SH-SY5Y (cell line): ENCODE data around the gene L3MBTL2.

Source experiments
- GATA2 ChIP-seq: IDR thresholded peaks from 2 replicates; pipeline ENCODE4 v1.6.1; 2011; ENCODE audit warnings: mild to moderate bottlenecking, low read depth, low read length
- GATA3 ChIP-seq: IDR thresholded peaks from 2 replicates; pipeline ENCODE4 v1.6.1; 2011; ENCODE audit warnings: low read depth, mild to moderate bottlenecking, low read length, moderate library complexity

The L3MBTL2 gene

GRCh38 chr22:41229730-41230400, 24.8 kb downstream of the L3MBTL2 start:
- TF ChIP-seq GATA2 (no peak), GATA3 (no peak)

GRCh38 chr22:41230401-41230785, 25.3 kb downstream of the L3MBTL2 start:
- TF ChIP-seq GATA3 = no peak
- TF ChIP-seq GATA2 = no peak

- TF ChIP-seq GATA2 (no peak), GATA3 (no peak)
Measured at GRCh38 chr22:41231369-41231768, 26.3 kb downstream of the L3MBTL2 start.

GRCh38 chr22:41234815-41235695, 29.9 kb downstream of the L3MBTL2 start:
- no peak for TF ChIP-seq GATA3
- TF ChIP-seq GATA2 = no peak

GRCh38 chr22:41237036-41237706, 32.1 kb downstream of the L3MBTL2 start:
- TF ChIP-seq GATA2 (no peak), GATA3 (no peak)

GRCh38 chr22:41237707-41238569, 32.8 kb downstream of the L3MBTL2 start:
- TF ChIP-seq GATA3 (no peak), GATA2 (no peak)

- TF ChIP-seq GATA2 (no peak), GATA3 (no peak)
Measured at GRCh38 chr22:41238570-41239442, 33.7 kb downstream of the L3MBTL2 start.

GRCh38 chr22:41239443-41240128, 34.5 kb downstream of the L3MBTL2 start:
- TF ChIP-seq GATA2 = no peak
- no peak for TF ChIP-seq GATA3

GRCh38 chr22:41240377-41241132, 35.4 kb downstream of the L3MBTL2 start, which contains the start of gene CHADL:
TSS of gene CHADL (minus strand) at chr22:41240931. CDS start at chr22:41240881, 50 bp downstream.
- TF ChIP-seq GATA2 = no peak
- no peak for TF ChIP-seq GATA3

GRCh38 chr22:41241133-41241676, 36.1 kb downstream of the L3MBTL2 start:
- no peak for TF ChIP-seq GATA3
- TF ChIP-seq GATA2 = no peak
